Right lobe of liver (tissue), 6 donors: ENCODE data around the gene CASZ1. TPM values are rescaled to one million over a fixed set of nuclear protein-coding genes. Genes with fewer than 3 reads are reported as not detected.

Source experiments
- ATAC-seq, 4 donors: fragments of 200-7000 bp; cut with Tn5 transposase; one replicate each; pipeline ENCODE4 v1.9.1; 2020; ENCODE audit warnings: mild to moderate bottlenecking in 4 of 4, moderate library complexity in 4 of 4
- DNase-seq, 3 donors: peaks; one replicate each; pipeline ENCODE4 v3.0.0-alpha.2; 2020
- H3K27ac ChIP-seq, 3 donors: fragments of 200-600 bp; one replicate each; pipeline ENCODE4 v1.8.0; 2022
- H3K27me3 ChIP-seq, 2 donors: fragments of 200-600 bp; one replicate each; pipeline ENCODE4 v1.8.0; 2022
- H3K36me3 ChIP-seq, 4 donors: fragments of 200-600 bp; sonication (generic) in 1 of 4; one replicate each; pipeline versions ENCODE4 v1.5.1 to v1.8.0; 2017 to 2022; ENCODE audit warnings: control low read depth in 1 of 4
- H3K4me1 ChIP-seq, 4 donors: fragments of 200-600 bp; sonication (generic) in 1 of 4; one replicate each; pipeline versions ENCODE4 v1.5.1 to v1.8.0; 2017 to 2022; ENCODE audit warnings: control low read depth in 1 of 4
- H3K4me3 ChIP-seq, 3 donors: fragments of 200-600 bp; one replicate each; pipeline ENCODE4 v1.8.0; 2022
- H3K9me3 ChIP-seq, 4 donors: fragments of 200-600 bp; sonication (generic) in 1 of 4; one replicate each; pipeline versions ENCODE4 v1.5.1 to v1.8.0; 2017 to 2022; ENCODE audit warnings: control low read depth in 1 of 4
- POLR2A ChIP-seq: fragments of 450-650 bp; IDR thresholded peaks from one replicate; pipeline ENCODE4 v1.6.1; 2017; ENCODE audit warnings: antibody characterized with exemption, mild to moderate bottlenecking
- WGBS: methylation state at CpG from one replicate; pipeline ENCODE4 v1.1.6; 2018; ENCODE audit warnings: low coverage, low lambda C conversion rate; ENCODE audit not compliant: insufficient coverage; ENCODE audit errors: missing lambda C conversion rate; 5-methylcytosine and 5-hydroxymethylcytosine counted together
- intact Hi-C, 2 donors: fragments of 100-400 bp; cut with DNase I; formaldehyde crosslinking; loops; one replicate each; pipeline versions ENCODE4 v1.11.2 to v1.14.1; 2022
- total RNA-seq, 6 experiments: library from RNA; depleted of rRNA in 2 of 6; stranded (reverse); fragments of >200 nt in 2 of 6; fragmentation: NEBNext Ultra II Directional in 3 of 6; extraction: Animal tissue kit (Norgen Biotek cat#: 25700) in 3 of 6; gene quantifications; one replicate each; pipeline versions ENCODE4 v1.1.0 to v1.2.4, GENCODE V29; 2016 to 2023
- TF ChIP-seq, protein P1 (sequence below), 4 donors: fragments of 200-600 bp in 3 of 4; fragments of 450-650 bp in 1 of 4; IDR thresholded peaks; one replicate each; pipeline versions ENCODE4 v1.5.1 to v1.8.0; 2016 to 2022; ENCODE audit warnings: antibody characterized with exemption in 4 of 4, mild to moderate bottlenecking in 2 of 4
- donor health status: DM: no; HTN: yes; CAD: no.
- donor health status: DM: no; HTN: no; CAD: no.
- donor health status: DM: no; HTN: no; CAD: no.
- donor health status: DM: no; HTN: yes; CAD: no.
- donor health status: DM: no; HTN: yes; CAD: no.

Gene CASZ1
- total RNA-seq, 6 experiments from 2014 or later: 3.1 to 10.1 (median 5.3) TPM

DNA sequence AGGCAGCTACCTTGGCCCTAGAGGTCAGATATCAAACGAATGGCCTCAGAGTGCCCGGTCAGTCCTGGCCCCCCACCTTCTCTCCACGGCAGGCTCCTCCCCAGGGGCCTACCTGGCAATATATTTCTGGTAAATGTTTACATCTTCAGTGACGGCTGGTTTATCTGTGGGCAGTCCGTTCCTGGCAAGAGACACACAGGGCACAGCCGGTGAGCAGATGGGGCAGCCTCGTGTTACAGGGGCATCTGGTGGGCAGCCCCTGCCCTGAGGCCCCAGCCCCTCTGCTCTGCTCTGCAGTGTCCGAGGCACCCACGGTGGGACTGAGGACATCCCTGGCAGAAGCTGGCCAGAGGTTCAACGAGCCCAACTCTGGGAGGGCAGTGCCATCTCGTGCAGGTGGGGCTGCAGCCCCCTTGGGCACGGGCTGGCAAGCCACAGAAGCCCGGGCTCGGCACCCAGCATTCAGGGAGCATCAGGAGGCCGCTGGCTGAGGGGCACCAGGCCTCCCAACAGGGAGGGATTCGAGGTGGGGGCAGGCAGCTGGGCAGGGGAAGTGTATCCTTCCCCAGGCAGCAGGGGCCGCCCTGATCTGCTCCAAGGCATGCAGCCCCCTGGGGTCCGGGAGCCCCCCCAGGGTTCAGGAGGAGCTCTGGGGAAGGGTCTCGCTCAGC, 137.9 kb downstream of the CASZ1 start:
- Histone ChIP-seq H3K4me3 (no peak overlapping the region), H3K27me3 (no peaks in the 10 kb centered on the region), H3K27ac (no peak overlapping the region), H3K9me3 (no peaks in the 10 kb centered on the region), H3K4me1 (peaks cover 0 to 7% (median 3%) of the 10 kb centered on the region in 4 donors), H3K36me3 (no peaks in the 10 kb centered on the region)
- TF ChIP-seq, protein P1, sequence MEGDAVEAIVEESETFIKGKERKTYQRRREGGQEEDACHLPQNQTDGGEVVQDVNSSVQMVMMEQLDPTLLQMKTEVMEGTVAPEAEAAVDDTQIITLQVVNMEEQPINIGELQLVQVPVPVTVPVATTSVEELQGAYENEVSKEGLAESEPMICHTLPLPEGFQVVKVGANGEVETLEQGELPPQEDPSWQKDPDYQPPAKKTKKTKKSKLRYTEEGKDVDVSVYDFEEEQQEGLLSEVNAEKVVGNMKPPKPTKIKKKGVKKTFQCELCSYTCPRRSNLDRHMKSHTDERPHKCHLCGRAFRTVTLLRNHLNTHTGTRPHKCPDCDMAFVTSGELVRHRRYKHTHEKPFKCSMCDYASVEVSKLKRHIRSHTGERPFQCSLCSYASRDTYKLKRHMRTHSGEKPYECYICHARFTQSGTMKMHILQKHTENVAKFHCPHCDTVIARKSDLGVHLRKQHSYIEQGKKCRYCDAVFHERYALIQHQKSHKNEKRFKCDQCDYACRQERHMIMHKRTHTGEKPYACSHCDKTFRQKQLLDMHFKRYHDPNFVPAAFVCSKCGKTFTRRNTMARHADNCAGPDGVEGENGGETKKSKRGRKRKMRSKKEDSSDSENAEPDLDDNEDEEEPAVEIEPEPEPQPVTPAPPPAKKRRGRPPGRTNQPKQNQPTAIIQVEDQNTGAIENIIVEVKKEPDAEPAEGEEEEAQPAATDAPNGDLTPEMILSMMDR (IDR thresholded peaks at IDR 0.05): no peak
- TF ChIP-seq POLR2A: no peak
- intact Hi-C loops: no loop called here
- no peak for ATAC-seq
- 80% methylated on average over 1 of the region's 19 CpGs for WGBS
- no peak for DNase-seq

DNA sequence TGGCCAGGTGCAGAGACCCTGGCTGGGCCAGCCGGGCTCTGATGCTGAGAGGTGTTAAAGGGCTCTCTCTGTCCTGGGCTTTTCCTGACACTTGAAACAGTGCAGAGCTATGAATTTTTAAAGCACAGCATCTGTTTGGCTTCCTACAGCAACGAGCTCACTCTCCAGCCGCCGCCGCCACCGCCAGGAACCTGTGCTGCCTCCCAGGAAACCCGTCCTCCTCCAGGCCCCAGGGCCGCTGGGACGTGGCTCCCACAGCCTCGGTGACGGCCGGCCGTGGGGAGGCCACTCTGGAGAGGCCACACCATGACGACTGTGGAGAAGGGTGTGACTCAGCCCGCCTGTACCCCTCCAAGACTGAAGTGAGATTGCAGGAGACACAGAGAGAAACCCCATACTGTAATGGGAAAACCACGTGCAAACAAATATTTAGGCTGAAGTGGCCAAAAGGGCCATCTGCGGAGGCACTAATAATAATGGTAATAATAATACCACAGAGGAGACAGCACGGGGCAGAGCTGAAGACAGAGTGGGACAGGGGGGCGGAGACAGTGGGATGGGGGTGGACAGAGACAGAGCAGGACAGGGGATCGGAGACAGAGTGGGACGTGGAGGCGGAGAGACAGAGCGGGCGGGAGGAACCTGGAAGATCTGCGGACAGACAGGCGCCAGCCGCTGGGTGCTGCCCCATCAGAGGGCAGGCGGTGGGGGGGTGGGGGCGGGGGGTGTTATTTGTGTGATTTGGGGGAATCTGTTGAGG, 139.2 kb downstream of the CASZ1 start:
- H3K4me1 ChIP-seq: no peaks in the 10 kb centered on the region

DNA sequence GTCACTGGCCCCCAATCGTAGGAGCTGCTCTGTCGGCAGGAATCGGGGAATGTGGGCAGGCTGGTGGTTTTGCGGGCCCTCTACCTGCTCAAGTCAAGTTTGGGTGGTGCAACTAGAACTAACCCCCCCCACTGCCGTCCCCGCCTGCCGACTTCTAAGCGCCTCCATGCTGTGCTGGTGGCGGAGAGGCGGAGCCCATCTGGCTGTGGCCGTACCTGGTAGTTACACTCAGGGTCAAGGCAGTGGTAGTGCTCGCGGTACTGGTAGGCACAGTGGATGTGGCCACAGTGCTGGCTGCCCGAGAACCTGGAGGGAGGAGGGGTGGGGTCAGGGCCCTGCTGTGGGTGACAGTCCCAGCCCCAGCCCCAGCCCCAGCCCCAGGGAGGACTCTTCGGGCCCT, 140.0 kb downstream of the CASZ1 start:
- H3K27me3 ChIP-seq: no peaks in the 10 kb centered on the region
- WGBS: no CpG with 5 or more reads among the region's 15 CpGs
- H3K9me3 ChIP-seq: no peaks in the 10 kb centered on the region
- ATAC-seq (no peak), DNase-seq (no peak)
- no peaks in the 10 kb centered on the region for H3K36me3 ChIP-seq
- no peak overlapping the region for H3K4me3 ChIP-seq
- TF ChIP-seq, protein P1 (IDR thresholded peaks at IDR 0.05): no peak
- no peak for TF ChIP-seq POLR2A
- intact Hi-C loops: no loop called here
- H3K27ac ChIP-seq: no peak overlapping the region
- no peaks in the 10 kb centered on the region for H3K4me1 ChIP-seq

More for the DNA sequence above, 139.2 kb downstream of the CASZ1 start:
- Histone ChIP-seq H3K27ac (no peak overlapping the region), H3K27me3 (no peaks in the 10 kb centered on the region), H3K4me3 (no peak overlapping the region), H3K36me3 (no peaks in the 10 kb centered on the region), H3K9me3 (no peaks in the 10 kb centered on the region)
- ATAC-seq (no peak), DNase-seq (no peak)
- WGBS: 83% methylated on average over 13 of the region's 29 CpGs
- intact Hi-C loops: no loop called here
- no peak for TF ChIP-seq POLR2A
- TF ChIP-seq, protein P1 (IDR thresholded peaks at IDR 0.05): no peak

- no peaks in the 10 kb centered on the region for H3K27me3 ChIP-seq
- 90% methylated on average over 3 of the region's 10 CpGs for WGBS
- intact Hi-C loops: no loop called here
- TF ChIP-seq POLR2A: no peak
- TF ChIP-seq, protein P1 (IDR thresholded peaks at IDR 0.05): no peak
- H3K36me3 ChIP-seq: no peaks in the 10 kb centered on the region
- H3K4me3 ChIP-seq: no peak overlapping the region
- ATAC-seq (no peak), DNase-seq (no peak)
- H3K27ac ChIP-seq: no peak overlapping the region
- H3K9me3 ChIP-seq: no peaks in the 10 kb centered on the region
- no peaks in the 10 kb centered on the region for H3K4me1 ChIP-seq
These were observed 141.4 kb downstream of the CASZ1 start for GRCh38 chr1:10655002-10655401.
